GM12801 (cell line): ENCODE results near the gene VPS26C.

Source experiments
- CTCF ChIP-seq: IDR thresholded peaks from one replicate; pipeline ENCODE4 v1.5.1; 2011; ENCODE audit warnings: control low read depth; ENCODE audit not compliant: insufficient read length; ENCODE audit errors: extremely low read depth

VPS26C gene

GRCh38 chr21:37257511-37257966, 9.6 kb downstream of the VPS26C start:
- TF ChIP-seq CTCF = no peak

GRCh38 chr21:37253991-37254390, 13.1 kb downstream of the VPS26C start:
- no peak for TF ChIP-seq CTCF

- no peak for TF ChIP-seq CTCF
Measured at GRCh38 chr21:37251294-37251634, 15.9 kb downstream of the VPS26C start.

- TF ChIP-seq CTCF = no peak
Measured at GRCh38 chr21:37249112-37249904, 17.8 kb downstream of the VPS26C start.

GRCh38 chr21:37248298-37248697, 18.8 kb downstream of the VPS26C start:
- no peak for TF ChIP-seq CTCF

GRCh38 chr21:37245151-37245550, 22.0 kb downstream of the VPS26C start:
- TF ChIP-seq CTCF = no peak

- TF ChIP-seq CTCF = no peak
Measured at GRCh38 chr21:37244501-37245095, 22.5 kb downstream of the VPS26C start.
